Brain microvascular endothelial cell (primary cell): Measurements from ENCODE around the gene KRTAP10-3.

Experiments used
- DNase-seq: peaks from one replicate; pipeline ENCODE4 v3.0.0-alpha.2; 2020
- H3K27ac ChIP-seq: fragments of 250-450 bp; sonication (Bioruptor Pico); 2 replicates; pipeline ENCODE4 v1.5.1; 2020; ENCODE audit warnings: mild to moderate bottlenecking, moderate library complexity
- H3K27me3 ChIP-seq: fragments of 250-450 bp; sonication (Bioruptor Pico); replicated peaks from 2 replicates; pipeline ENCODE4 v1.5.1; 2020; ENCODE audit warnings: mild to moderate bottlenecking
- H3K36me3 ChIP-seq: fragments of 250-450 bp; sonication (Bioruptor Pico); replicated peaks from 2 replicates; pipeline ENCODE4 v1.5.1; 2020; ENCODE audit warnings: mild to moderate bottlenecking
- H3K4me3 ChIP-seq: 2 replicates; pipeline ENCODE4 v1.5.1; 2011; ENCODE audit warnings: low read depth, mild to moderate bottlenecking, control low read depth, low read length, moderate library complexity
- in situ Hi-C: cut with HindIII; loops from 2 replicates; pipeline ENCODE4 v1.10.0; 2017; ENCODE audit warnings: low sequenced_read_pairs, low pct_ligation_motif_present
- TF ChIP-seq, protein P1 (sequence below): IDR thresholded peaks from 2 replicates; pipeline ENCODE4 v1.5.1; 2011; ENCODE audit warnings: low read depth, mild to moderate bottlenecking, moderate library complexity, low read length, control low read depth, inconsistent platforms; ENCODE audit errors: missing control alignments

Gene KRTAP10-3

DNA sequence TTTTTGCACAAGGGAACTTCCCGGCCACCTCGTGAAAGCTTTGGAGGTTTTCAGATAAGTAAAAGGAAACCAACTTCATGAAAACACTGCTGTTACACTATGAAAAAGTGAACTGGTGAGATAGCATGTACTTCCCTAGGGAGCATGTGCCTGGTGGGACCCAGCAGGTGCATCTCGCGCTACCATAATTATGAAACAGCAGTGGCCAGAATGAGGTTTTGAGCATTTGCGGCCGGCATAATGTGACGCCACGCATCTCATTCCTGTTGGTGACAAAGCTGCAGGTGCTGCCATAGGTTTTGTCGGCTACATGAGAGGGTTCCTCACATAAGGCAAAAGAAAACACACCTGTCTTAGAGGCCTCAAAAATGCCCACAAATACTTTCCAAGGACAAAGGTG lies 1.7 kb downstream of the KRTAP10-3 start:
- Histone ChIP-seq H3K27ac (no peak overlapping the region), H3K36me3 (no peaks in the 10 kb centered on the region), H3K27me3 (peaks cover 12% of the 10 kb centered on the region), H3K4me3 (no peak overlapping the region)
- no peak for DNase-seq
- TF ChIP-seq, protein P1, sequence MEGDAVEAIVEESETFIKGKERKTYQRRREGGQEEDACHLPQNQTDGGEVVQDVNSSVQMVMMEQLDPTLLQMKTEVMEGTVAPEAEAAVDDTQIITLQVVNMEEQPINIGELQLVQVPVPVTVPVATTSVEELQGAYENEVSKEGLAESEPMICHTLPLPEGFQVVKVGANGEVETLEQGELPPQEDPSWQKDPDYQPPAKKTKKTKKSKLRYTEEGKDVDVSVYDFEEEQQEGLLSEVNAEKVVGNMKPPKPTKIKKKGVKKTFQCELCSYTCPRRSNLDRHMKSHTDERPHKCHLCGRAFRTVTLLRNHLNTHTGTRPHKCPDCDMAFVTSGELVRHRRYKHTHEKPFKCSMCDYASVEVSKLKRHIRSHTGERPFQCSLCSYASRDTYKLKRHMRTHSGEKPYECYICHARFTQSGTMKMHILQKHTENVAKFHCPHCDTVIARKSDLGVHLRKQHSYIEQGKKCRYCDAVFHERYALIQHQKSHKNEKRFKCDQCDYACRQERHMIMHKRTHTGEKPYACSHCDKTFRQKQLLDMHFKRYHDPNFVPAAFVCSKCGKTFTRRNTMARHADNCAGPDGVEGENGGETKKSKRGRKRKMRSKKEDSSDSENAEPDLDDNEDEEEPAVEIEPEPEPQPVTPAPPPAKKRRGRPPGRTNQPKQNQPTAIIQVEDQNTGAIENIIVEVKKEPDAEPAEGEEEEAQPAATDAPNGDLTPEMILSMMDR = no peak
- in situ Hi-C loops = no loop called here

DNA sequence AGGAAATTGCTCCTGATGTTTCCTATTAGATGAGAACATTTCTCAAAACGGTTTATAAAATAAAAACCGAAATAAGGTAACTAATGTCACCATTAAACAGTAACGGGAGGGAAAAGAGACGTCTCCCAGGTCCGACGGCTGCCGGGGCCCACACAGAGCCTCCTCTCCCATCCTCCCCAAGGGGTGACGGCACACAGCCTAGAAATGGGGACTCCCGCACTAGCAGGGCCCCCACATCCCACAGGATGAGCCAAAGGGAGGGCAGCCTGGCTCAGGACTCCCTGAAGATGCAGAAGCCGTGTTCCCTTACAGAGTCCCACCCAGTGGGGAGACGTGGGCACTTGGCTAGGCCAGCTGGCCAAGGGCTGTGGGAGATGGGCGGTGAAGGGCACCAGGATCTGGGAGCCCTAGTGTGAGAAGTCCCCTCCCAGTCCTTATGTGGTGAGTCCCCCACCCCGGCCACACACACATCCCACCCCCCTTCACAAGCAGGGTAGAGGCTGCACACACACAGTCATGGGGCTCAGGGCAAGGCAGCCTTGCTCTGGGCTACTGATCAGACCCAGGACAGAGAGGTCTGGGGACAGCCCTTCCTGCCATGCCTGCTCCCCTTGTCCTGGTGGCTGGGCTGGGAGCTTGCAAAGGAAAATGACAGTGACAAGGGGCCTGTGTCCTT lies 3.3 kb downstream of the KRTAP10-3 start:
- TF ChIP-seq, protein P1 = no peak
- H3K4me3 ChIP-seq = no peak overlapping the region
- no peak for DNase-seq
- no peak overlapping the region for H3K27ac ChIP-seq
- in situ Hi-C loops = no loop called here
- no peaks in the 10 kb centered on the region for H3K36me3 ChIP-seq
- peaks cover 12% of the 10 kb centered on the region for H3K27me3 ChIP-seq

DNA sequence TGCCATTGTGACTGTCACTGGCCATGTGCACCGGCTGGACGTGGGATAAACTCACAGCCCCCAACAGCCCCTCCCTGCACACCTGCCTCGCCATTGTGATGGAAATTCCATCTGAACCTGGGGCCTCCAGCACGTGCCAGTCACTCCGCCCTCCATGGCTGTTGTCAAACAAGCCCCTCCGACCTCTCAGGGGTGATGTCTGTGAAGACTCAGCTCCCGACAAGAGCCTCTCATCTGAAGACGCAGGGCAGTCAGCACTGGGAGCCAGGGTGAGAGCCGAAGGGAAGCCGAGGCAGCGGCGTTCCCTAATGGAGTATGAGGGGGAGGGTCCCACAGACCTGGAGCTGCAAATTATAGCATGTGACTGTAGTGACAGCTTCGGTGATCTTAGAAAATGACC lies 5.9 kb downstream of the KRTAP10-3 start:
- no peaks in the 10 kb centered on the region for H3K36me3 ChIP-seq
- H3K27ac ChIP-seq = no peak overlapping the region
- TF ChIP-seq, protein P1 = no peak
- no peak overlapping the region for H3K4me3 ChIP-seq
- no peak for DNase-seq
- peaks cover 15% of the 10 kb centered on the region for H3K27me3 ChIP-seq
- in situ Hi-C loops = no loop called here

DNA sequence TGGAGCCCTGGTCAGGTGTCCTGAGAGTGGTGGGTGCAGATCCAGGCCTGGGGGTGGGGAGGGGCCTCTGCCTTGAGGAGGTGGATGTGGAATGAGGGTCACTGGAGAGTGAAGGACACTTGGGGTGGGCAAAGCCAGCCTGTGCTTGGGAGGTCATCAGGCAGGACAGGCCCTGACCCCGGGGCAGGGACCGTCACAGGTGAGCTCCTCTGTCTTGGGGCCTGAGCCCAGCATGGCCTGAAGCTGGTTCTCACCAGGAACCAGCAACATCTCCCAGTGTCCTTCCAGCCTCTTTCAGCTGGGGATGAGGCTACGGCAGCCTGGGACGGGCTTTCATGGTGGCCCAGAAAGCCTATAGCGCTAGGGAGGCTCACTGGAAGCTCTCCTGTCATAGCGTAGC lies 6.5 kb downstream of the KRTAP10-3 start:
- in situ Hi-C loops = no loop called here
- H3K27me3 ChIP-seq = peaks cover 11% of the 10 kb centered on the region
- TF ChIP-seq, protein P1 = no peak
- H3K4me3 ChIP-seq = no peak overlapping the region
- no peak for DNase-seq
- H3K27ac ChIP-seq = no peak overlapping the region
- no peaks in the 10 kb centered on the region for H3K36me3 ChIP-seq

DNA sequence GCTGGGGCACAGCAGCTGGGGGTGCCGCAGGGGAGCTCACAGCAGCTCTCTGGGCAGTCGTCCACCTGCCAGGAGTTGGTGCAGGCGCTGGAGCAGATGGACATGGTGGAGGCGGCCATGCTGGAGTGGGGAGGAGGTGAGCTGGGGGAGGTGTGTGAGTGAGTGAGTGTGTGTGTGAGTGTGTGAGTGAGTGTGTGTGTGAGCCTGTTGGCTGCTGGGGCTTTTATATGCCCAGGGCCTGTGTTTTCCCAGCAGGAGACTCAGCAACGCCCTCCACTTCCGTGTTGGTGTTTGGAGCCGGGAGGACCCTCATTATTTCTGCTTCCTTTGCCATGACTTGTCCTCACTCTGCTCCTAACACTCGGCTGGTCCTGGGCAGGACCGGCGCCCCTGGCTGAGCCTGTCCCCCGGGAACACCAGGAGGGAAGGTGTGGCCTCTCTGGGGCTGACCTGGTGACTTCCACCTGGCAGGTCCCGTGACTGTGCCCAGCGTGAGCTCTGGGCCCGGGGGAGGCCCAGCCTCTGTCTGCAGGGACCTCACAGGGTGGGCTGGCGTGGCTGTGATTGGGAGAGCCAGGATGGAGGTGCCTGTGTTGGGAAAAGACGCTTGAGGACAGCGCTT lies 7.1 kb downstream of the KRTAP10-3 start, which contains the start of gene KRTAP10-2:
TSS of gene KRTAP10-2 (minus strand) at position 166 of the 622 bp plus-strand sequence. CDS start at position 119, 47 bp downstream.
- TF ChIP-seq, protein P1 = no peak
- in situ Hi-C loops = no loop called here
- peaks cover 7% of the 10 kb centered on the region for H3K27me3 ChIP-seq

More for the DNA sequence above, 7.1 kb downstream of the KRTAP10-3 start, which contains the start of gene KRTAP10-2:
- no peak within 1 kb of the TSS for H3K4me3 ChIP-seq
- DNase-seq = no peak
- no peaks in the 10 kb centered on the region for H3K36me3 ChIP-seq
- H3K27ac ChIP-seq = no peak within 1 kb of the TSS
